Measurements from ENCODE around the gene NHERF1. TPM values are rescaled to one million over a fixed set of nuclear protein-coding genes. Genes with fewer than 3 reads are reported as not detected.

NHERF1 gene
- 395 TPM for polyA plus RNA-seq
- long read RNA-seq, donor 1, transcript SLC9A3R1-201 (6 exons, 1,969 nt) = major isoform, 82 of 161 reads
- long read RNA-seq, donor 1, partial matches to known transcripts = 75 of 161 reads
- long read RNA-seq, donor 1, other reads (novel, unspliced or antisense) = 0 of 161 reads
- long read RNA-seq, donor 2, transcript SLC9A3R1-202 (5 exons, 1,285 nt) = minor isoform, 7 of 312 reads
- long read RNA-seq, donor 2, transcript SLC9A3R1-201 (6 exons, 1,969 nt) = major isoform, 119 of 312 reads
- long read RNA-seq, donor 2, transcript SLC9A3R1-203 (4 exons, 714 nt) = minor isoform, 20 of 312 reads
- long read RNA-seq, donor 2, partial matches to known transcripts = 166 of 312 reads
- long read RNA-seq, donor 2, other reads (novel, unspliced or antisense) = 0 of 312 reads
- long read RNA-seq, donor 3 = 0 reads
- long read RNA-seq, donor 4, transcript SLC9A3R1-201 (6 exons, 1,969 nt) = major isoform, 9 of 49 reads
- long read RNA-seq, donor 4, partial matches to known transcripts = 37 of 49 reads
- long read RNA-seq, donor 4, other reads (novel, unspliced or antisense) = 0 of 49 reads
- long read RNA-seq, donor 5, transcript SLC9A3R1-201 (6 exons, 1,969 nt) = major isoform, 48 of 51 reads
- long read RNA-seq, donor 5, partial matches to known transcripts = 0 of 51 reads
- long read RNA-seq, donor 5, other reads (novel, unspliced or antisense) = 0 of 51 reads
- long read RNA-seq, donor 6, transcript SLC9A3R1-203 (4 exons, 714 nt) = minor isoform, 20 of 130 reads
- long read RNA-seq, donor 6, transcript SLC9A3R1-201 (6 exons, 1,969 nt) = major isoform, 71 of 130 reads
- long read RNA-seq, donor 6, transcript SLC9A3R1-202 (5 exons, 1,285 nt) = minor isoform, 10 of 130 reads
- long read RNA-seq, donor 6, partial matches to known transcripts = 29 of 130 reads
- long read RNA-seq, donor 6, other reads (novel, unspliced or antisense) = 0 of 130 reads
- long read RNA-seq, donor 7, transcript SLC9A3R1-201 (6 exons, 1,969 nt) = major isoform, 19 of 60 reads
- long read RNA-seq, donor 7, partial matches to known transcripts = 33 of 60 reads
- long read RNA-seq, donor 7, other reads (novel, unspliced or antisense) = 0 of 60 reads
- long read RNA-seq, donor 8, transcript SLC9A3R1-203 (4 exons, 714 nt) = minor isoform, 9 of 116 reads
- long read RNA-seq, donor 8, transcript SLC9A3R1-201 (6 exons, 1,969 nt) = major isoform, 75 of 116 reads
- long read RNA-seq, donor 8, transcript SLC9A3R1-202 (5 exons, 1,285 nt) = minor isoform, 12 of 116 reads
- long read RNA-seq, donor 8, partial matches to known transcripts = 11 of 116 reads
- long read RNA-seq, donor 8, other reads (novel, unspliced or antisense) = 8 of 116 reads
- long read RNA-seq, donor 9, transcript SLC9A3R1-201 (6 exons, 1,969 nt) = major isoform, 60 of 229 reads
- long read RNA-seq, donor 9, transcript SLC9A3R1-203 (4 exons, 714 nt) = minor isoform, 14 of 229 reads
- long read RNA-seq, donor 9, transcript SLC9A3R1-202 (5 exons, 1,285 nt) = minor isoform, 9 of 229 reads
- long read RNA-seq, donor 9, partial matches to known transcripts = 146 of 229 reads
- long read RNA-seq, donor 9, other reads (novel, unspliced or antisense) = 0 of 229 reads
- long read RNA-seq, donor 10, transcript SLC9A3R1-202 (5 exons, 1,285 nt) = minor isoform, 6 of 135 reads
- long read RNA-seq, donor 10, transcript SLC9A3R1-201 (6 exons, 1,969 nt) = major isoform, 88 of 135 reads
- long read RNA-seq, donor 10, transcript SLC9A3R1-203 (4 exons, 714 nt) = minor isoform, 13 of 135 reads
- long read RNA-seq, donor 10, partial matches to known transcripts = 23 of 135 reads
- long read RNA-seq, donor 10, other reads (novel, unspliced or antisense) = 5 of 135 reads
- long read RNA-seq, donor 11, transcript SLC9A3R1-203 (4 exons, 714 nt) = minor isoform, 13 of 82 reads
- long read RNA-seq, donor 11, transcript SLC9A3R1-201 (6 exons, 1,969 nt) = major isoform, 60 of 82 reads
- long read RNA-seq, donor 11, partial matches to known transcripts = 5 of 82 reads
- long read RNA-seq, donor 11, other reads (novel, unspliced or antisense) = 0 of 82 reads

- peaks cover 66% of the 10 kb centered on the region for H3K4me1 ChIP-seq (ENCODE audit: control insufficient read depth, insufficient read depth, low read length)
Observed at GRCh38 chr17:74748529-74749278, at the start of gene NHERF1. Gene NHERF1 (plus strand): TSS chr17:74748628. CDS start chr17:74748847, 219 bp downstream.

GRCh38 chr17:74699236-74699635 is 49.2 kb upstream of the NHERF1 start:
- Histone ChIP-seq H3K27ac (ENCODE audit: low read length) (no peak overlapping the region), H3K36me3 (ENCODE audit: control insufficient read depth, insufficient read depth, low read length) (no peaks in the 10 kb centered on the region), H3K9me3 (ENCODE audit: control insufficient read depth, low read depth, low read length) (no peaks in the 10 kb centered on the region), H3K27me3 (ENCODE audit: control insufficient read depth, insufficient read depth, low read length) (peaks cover 7% of the 10 kb centered on the region), H3K4me1 (ENCODE audit: control insufficient read depth, insufficient read depth, low read length) (no peaks in the 10 kb centered on the region), H3K4me3 (ENCODE audit: low read length) (no peak overlapping the region)
- DNase-seq = no peak
- WGBS (ENCODE audit: insufficient coverage, low lambda C conversion rate) = no CpG with 5 or more reads among the region's 9 CpGs

More at GRCh38 chr17:74748529-74749278, at the start of gene NHERF1:
- no CpG with 5 or more reads among the region's 90 CpGs for WGBS (ENCODE audit: insufficient coverage, low lambda C conversion rate)
- peak; percentile 94 to 95 for DNase-seq
- Histone ChIP-seq H3K4me3 (ENCODE audit: low read length) (peak within 1 kb of the TSS; percentile 98), H3K36me3 (ENCODE audit: control insufficient read depth, insufficient read depth, low read length) (peaks cover 20% of the 10 kb centered on the region), H3K27me3 (ENCODE audit: control insufficient read depth, insufficient read depth, low read length) (no peaks in the 10 kb centered on the region), H3K9me3 (ENCODE audit: control insufficient read depth, low read depth, low read length) (peaks cover 2% of the 10 kb centered on the region), H3K27ac (ENCODE audit: low read length) (peak within 1 kb of the TSS; percentile 96)

- Histone ChIP-seq H3K27me3 (ENCODE audit: control insufficient read depth, insufficient read depth, low read length) (peaks cover 9% of the 10 kb centered on the region), H3K4me1 (ENCODE audit: control insufficient read depth, insufficient read depth, low read length) (no peaks in the 10 kb centered on the region), H3K4me3 (ENCODE audit: low read length) (no peak overlapping the region), H3K36me3 (ENCODE audit: control insufficient read depth, insufficient read depth, low read length) (no peaks in the 10 kb centered on the region), H3K9me3 (ENCODE audit: control insufficient read depth, low read depth, low read length) (no peaks in the 10 kb centered on the region), H3K27ac (ENCODE audit: low read length) (no peak overlapping the region)
- no CpG with 5 or more reads among the region's 9 CpGs for WGBS (ENCODE audit: insufficient coverage, low lambda C conversion rate)
- no peak for DNase-seq
Observed at GRCh38 chr17:74702116-74702871, 46.1 kb upstream of the NHERF1 start.

- no peak for DNase-seq
Observed at GRCh38 chr17:74703311-74703710, 45.1 kb upstream of the NHERF1 start.

GRCh38 chr17:74704544-74704943 is 43.9 kb upstream of the NHERF1 start:
- Histone ChIP-seq H3K27ac (ENCODE audit: low read length) (no peak overlapping the region), H3K27me3 (ENCODE audit: control insufficient read depth, insufficient read depth, low read length) (peaks cover 9% of the 10 kb centered on the region), H3K4me1 (ENCODE audit: control insufficient read depth, insufficient read depth, low read length) (no peaks in the 10 kb centered on the region), H3K36me3 (ENCODE audit: control insufficient read depth, insufficient read depth, low read length) (no peaks in the 10 kb centered on the region), H3K4me3 (ENCODE audit: low read length) (no peak overlapping the region), H3K9me3 (ENCODE audit: control insufficient read depth, low read depth, low read length) (no peaks in the 10 kb centered on the region)
- no peak for DNase-seq
- no CpG with 5 or more reads among the region's 8 CpGs for whole genome bisulfite sequencing (ENCODE audit: insufficient coverage, low lambda C conversion rate)

More at GRCh38 chr17:74703311-74703710, 45.1 kb upstream of the NHERF1 start:
- WGBS (ENCODE audit: insufficient coverage, low lambda C conversion rate) = no CpG with 5 or more reads among the region's 2 CpGs
- Histone ChIP-seq H3K27me3 (ENCODE audit: control insufficient read depth, insufficient read depth, low read length) (peaks cover 9% of the 10 kb centered on the region), H3K4me1 (ENCODE audit: control insufficient read depth, insufficient read depth, low read length) (no peaks in the 10 kb centered on the region), H3K4me3 (ENCODE audit: low read length) (no peak overlapping the region), H3K36me3 (ENCODE audit: control insufficient read depth, insufficient read depth, low read length) (no peaks in the 10 kb centered on the region), H3K9me3 (ENCODE audit: control insufficient read depth, low read depth, low read length) (no peaks in the 10 kb centered on the region), H3K27ac (ENCODE audit: low read length) (no peak overlapping the region)

GRCh38 chr17:74711058-74711824 is 37.2 kb upstream of the NHERF1 start:
- Histone ChIP-seq H3K4me1 (ENCODE audit: control insufficient read depth, insufficient read depth, low read length) (no peaks in the 10 kb centered on the region), H3K4me3 (ENCODE audit: low read length) (no peak overlapping the region), H3K27me3 (ENCODE audit: control insufficient read depth, insufficient read depth, low read length) (peaks cover 5% of the 10 kb centered on the region), H3K36me3 (ENCODE audit: control insufficient read depth, insufficient read depth, low read length) (no peaks in the 10 kb centered on the region), H3K27ac (ENCODE audit: low read length) (no peak overlapping the region), H3K9me3 (ENCODE audit: control insufficient read depth, low read depth, low read length) (no peaks in the 10 kb centered on the region)
- no peak for DNase-seq
- 77% methylated on average over 5 of the region's 12 CpGs for WGBS (ENCODE audit: insufficient coverage, low lambda C conversion rate)

GRCh38 chr17:74712301-74712700 is 36.1 kb upstream of the NHERF1 start:
- no peaks in the 10 kb centered on the region for H3K9me3 ChIP-seq (ENCODE audit: control insufficient read depth, low read depth, low read length)
- H3K36me3 ChIP-seq (ENCODE audit: control insufficient read depth, insufficient read depth, low read length) = no peaks in the 10 kb centered on the region
- 63% methylated on average over 1 of the region's 7 CpGs for WGBS (ENCODE audit: insufficient coverage, low lambda C conversion rate)
- peak overlapping the region; percentile 25 for H3K4me3 ChIP-seq (ENCODE audit: low read length)
- H3K4me1 ChIP-seq (ENCODE audit: control insufficient read depth, insufficient read depth, low read length) = no peaks in the 10 kb centered on the region
- H3K27me3 ChIP-seq (ENCODE audit: control insufficient read depth, insufficient read depth, low read length) = peaks cover 2% of the 10 kb centered on the region
- H3K27ac ChIP-seq (ENCODE audit: low read length) = no peak overlapping the region
- no peak for DNase-seq

- Histone ChIP-seq H3K27me3 (ENCODE audit: control insufficient read depth, insufficient read depth, low read length) (peaks cover 2% of the 10 kb centered on the region), H3K36me3 (ENCODE audit: control insufficient read depth, insufficient read depth, low read length) (no peaks in the 10 kb centered on the region), H3K4me1 (ENCODE audit: control insufficient read depth, insufficient read depth, low read length) (no peaks in the 10 kb centered on the region), H3K4me3 (ENCODE audit: low read length) (peak within 1 kb of the TSS; percentile 25), H3K27ac (ENCODE audit: low read length) (no peak within 1 kb of the TSS), H3K9me3 (ENCODE audit: control insufficient read depth, low read depth, low read length) (no peaks in the 10 kb centered on the region)
- DNase-seq = no peak
- no CpG with 5 or more reads among the region's 8 CpGs for WGBS (ENCODE audit: insufficient coverage, low lambda C conversion rate)
Observed at GRCh38 chr17:74712756-74713155, 35.7 kb upstream of the NHERF1 start, which contains the start of gene CD300LF. Gene CD300LF (minus strand): TSS chr17:74712923. CDS start chr17:74712866, 57 bp downstream.
